Endothelial cell of umbilical vein (primary cell): ENCODE results near the gene DHX40. TPM values are rescaled to one million over a fixed set of nuclear protein-coding genes. Genes with fewer than 3 reads are reported as not detected.

Experiments used
- BruUV-seq: library from RNA; stranded (reverse); fragments of 400-500 nt; replicated peaks from 2 replicates; lab custom pipeline; 2021; lab: Mats Ljungman, UMichigan
- CTCF ChIA-PET: fragments of 300-600, 350-600 bp; sonication (Branson Sonifier 250); formaldehyde crosslinking; loops from one replicate; lab custom pipeline; 2021; ENCODE audit warnings: antibody characterized with exemption, inconsistent platforms; lab: Charles Lee
- POLR2A ChIA-PET: fragments of 300-600, 350-600 bp; sonication (Branson Sonifier 250); formaldehyde crosslinking; loops from one replicate; lab custom pipeline; 2021; ENCODE audit warnings: antibody characterized with exemption, inconsistent platforms; lab: Charles Lee
- DNase-seq: peaks from one replicate; pipeline ENCODE4 v3.0.0-alpha.2; 2011; ENCODE audit warnings: low read depth, low spot score
- FAIRE-seq: peaks from 2 replicates; lab custom pipeline; 2011; peaks lifted over from hg19 to GRCh38; lab: Jason Lieb, UNC
- H2AFZ ChIP-seq: 2 replicates; pipeline ENCODE4 v1.6.0; 2012; ENCODE audit warnings: low read depth, low read length, control low read depth, inconsistent platforms
- H3K27ac ChIP-seq: 2 replicates; pipeline ENCODE4 v1.5.1; 2011; ENCODE audit warnings: low read depth, mild to moderate bottlenecking, control low read depth, low read length, moderate library complexity; ENCODE audit not compliant: insufficient read depth
- H3K27me3 ChIP-seq, 2 experiments: 2 replicates each; pipeline versions ENCODE4 v1.6.0 to v1.6.1; 2011; ENCODE audit warnings: low read length in 2 of 2, mixed read lengths in 1 of 2; ENCODE audit not compliant: control insufficient read depth in 2 of 2, insufficient read depth in 2 of 2
- H3K36me3 ChIP-seq, 2 experiments: 2 replicates in 1 of 2; 3 replicates in 1 of 2; pipeline ENCODE4 v1.5.1; 2011; ENCODE audit warnings: low read length in 2 of 2, mild to moderate bottlenecking in 1 of 2, moderate library complexity in 1 of 2; ENCODE audit not compliant: control insufficient read depth in 2 of 2, insufficient read depth in 2 of 2; ENCODE audit errors: extremely low read depth in 1 of 2
- H3K4me1 ChIP-seq: 3 replicates; pipeline ENCODE4 v1.5.1; 2011; ENCODE audit warnings: mild to moderate bottlenecking, low read length; ENCODE audit not compliant: control insufficient read depth, insufficient read depth; ENCODE audit errors: extremely low read depth
- H3K4me2 ChIP-seq: 2 replicates; pipeline ENCODE4 v1.6.1; 2011; ENCODE audit warnings: low read length, control low read depth, mixed read lengths; ENCODE audit not compliant: insufficient read depth
- H3K4me3 ChIP-seq, 3 experiments: fragments of 200-600 bp in 1 of 3; sonication (generic), shearing (Covaris generic) in 1 of 3; replicated peaks in 1 of 3; 2 replicates each; pipeline ENCODE4 v1.5.1; 2011 to 2016; ENCODE audit warnings: control low read depth in 3 of 3, low read length in 3 of 3, mild to moderate bottlenecking in 2 of 3, inconsistent platforms in 1 of 3, low read depth in 1 of 3, moderate library complexity in 1 of 3; ENCODE audit not compliant: insufficient read depth in 1 of 3
- H3K79me2 ChIP-seq: 2 replicates; pipeline ENCODE4 v1.6.0; 2012; ENCODE audit warnings: low read length, inconsistent platforms; ENCODE audit not compliant: control insufficient read depth, insufficient read depth
- H3K9ac ChIP-seq: replicated peaks from 2 replicates; pipeline ENCODE3; 2011; ENCODE audit warnings: low read length, control low read depth; ENCODE audit not compliant: insufficient read depth; ENCODE audit errors: extremely low read depth
- H3K9me1 ChIP-seq: replicated peaks from 3 replicates; pipeline ENCODE4 v1.6.0; 2011; ENCODE audit warnings: mild to moderate bottlenecking, low read length; ENCODE audit not compliant: control insufficient read depth, insufficient read depth; ENCODE audit errors: extremely low read depth
- H3K9me3 ChIP-seq: replicated peaks from 2 replicates; pipeline ENCODE4 v1.5.1; 2012; ENCODE audit warnings: low read length, inconsistent platforms; ENCODE audit not compliant: control insufficient read depth, insufficient read depth
- H4K20me1 ChIP-seq: replicated peaks from 2 replicates; pipeline ENCODE3; 2011; ENCODE audit warnings: mild to moderate bottlenecking, low read length; ENCODE audit not compliant: control insufficient read depth, insufficient read depth; ENCODE audit errors: extremely low read depth
- CTCF ChIP-seq, 2 donors: IDR thresholded peaks; 1 replicate in 1 of 2; 2 replicates in 1 of 2; pipeline ENCODE4 v1.5.1; 2011; ENCODE audit warnings: low read length in 2 of 2, mild to moderate bottlenecking in 2 of 2, moderate library complexity in 2 of 2, control low read depth in 1 of 2, inconsistent platforms in 1 of 2, low read depth in 1 of 2; ENCODE audit not compliant: insufficient read depth in 1 of 2; ENCODE audit errors: extremely low read depth in 1 of 2
- EZH2 ChIP-seq: IDR thresholded peaks from 2 replicates; pipeline ENCODE4 v1.6.1; 2012; ENCODE audit warnings: borderline replicate concordance, low read depth, mild to moderate bottlenecking, moderate library complexity, low read length, inconsistent platforms; ENCODE audit not compliant: severe bottlenecking
- FOS ChIP-seq: IDR thresholded peaks from 2 replicates; pipeline ENCODE4 v1.6.1; 2011; ENCODE audit warnings: mild to moderate bottlenecking, low read length, moderate library complexity, borderline replicate concordance; ENCODE audit not compliant: insufficient read depth
- GATA2 ChIP-seq: IDR thresholded peaks from 2 replicates; pipeline ENCODE4 v1.7.0; 2011; ENCODE audit warnings: low read depth, mild to moderate bottlenecking, moderate library complexity, mixed read lengths, low read length; ENCODE audit not compliant: insufficient read length, insufficient read depth
- JUN ChIP-seq: IDR thresholded peaks from 2 replicates; pipeline ENCODE4 v1.6.1; 2011; ENCODE audit warnings: borderline replicate concordance, low read depth; ENCODE audit not compliant: insufficient read length, insufficient read depth
- MAX ChIP-seq: IDR thresholded peaks from 2 replicates; pipeline ENCODE4 v1.6.1; 2011; ENCODE audit not compliant: insufficient read depth, insufficient read length
- MYC ChIP-seq: IDR thresholded peaks from one replicate; pipeline ENCODE4 v1.6.1; 2011; ENCODE audit warnings: mild to moderate bottlenecking, low read depth, low read length
- dilution Hi-C: fragments of 300-500 bp; cut with MboI; formaldehyde crosslinking; loops from one replicate; pipeline ENCODE4 v1.15.0; 2019; ENCODE audit warnings: low sequenced_read_pairs; ENCODE audit not compliant: extremely low pct_ligation_motif_present
- intact Hi-C: fragments of 100-400 bp; cut with micrococcal nuclease; formaldehyde crosslinking; loops from one replicate; pipeline ENCODE4 v1.10.0; 2022
- polyA plus RNA-seq, 4 experiments: library from polyadenylated mRNA; depleted of rRNA in 3 of 4; stranded (reverse) in 3 of 4; unstranded in 1 of 4; fragments of >200 nt; gene quantifications; 2 replicates each; pipeline versions ENCODE4 v1.2.1 to v1.2.3, GENCODE V29; 2011 to 2012; ENCODE audit warnings: missing spikeins in 1 of 4
- total RNA-seq: library from RNA; stranded (reverse); gene quantifications from 2 replicates; pipeline ENCODE4 v1.2.3, GENCODE V29; 2021

Gene DHX40
- total and polyA plus RNA-seq, 2 donors (not counting 3 experiments of a cell fraction or from before 2014, with no cell fraction given) = 14.0 to 29.7 TPM

GRCh38 chr17:59632398-59632797 is 67.0 kb downstream of the DHX40 start:
- Histone ChIP-seq H3K27me3 (no peaks in the 10 kb centered on the region), H4K20me1 (peaks cover 34% of the 10 kb centered on the region), H3K4me1 (peaks cover 18% of the 10 kb centered on the region), H3K4me2 (no peak overlapping the region), H2AFZ (no peak overlapping the region), H3K4me3 (no peak overlapping the region), H3K9me1 (no peaks in the 10 kb centered on the region), H3K79me2 (peaks cover 96% of the 10 kb centered on the region), H3K27ac (no peak overlapping the region), H3K9me3 (no peaks in the 10 kb centered on the region), H3K9ac (no peak overlapping the region), H3K36me3 (no peaks in the 10 kb centered on the region)
- no peak for DNase-seq
- ChIA-PET POLR2A (interaction anchor here (0.7 kb wide), 1 partner anchor 730 kb away, joined by 3 read pairs; no protein-coding TSS in a partner anchor), CTCF (interaction anchor here (0.7 kb wide), 1 partner anchor 322 kb away, joined by 3 read pairs; no protein-coding TSS in a partner anchor)
- TF ChIP-seq EZH2 = no peak
- no peak for TF ChIP-seq MAX
- no peak for TF ChIP-seq JUN
- no peak for TF ChIP-seq CTCF (IDR thresholded peaks at IDR 0.05; ENCODE audit: extremely low read depth in 1 of 2, insufficient read depth in 1 of 2, low read depth in 1 of 2, low read length in 2 of 2)
- TF ChIP-seq GATA2 = no peak
- no peak for TF ChIP-seq MYC
- no peak for TF ChIP-seq FOS
- dilution Hi-C loops (no loop called here), intact Hi-C loops (no loop called here)
- no TSS peak for BruUV-seq
- no peak for FAIRE-seq
